Retinal pigment epithelial cell (primary cell): ENCODE measurements around the gene BAZ1B.
"Not testable (repeated sequence)": the region's sequence is repeated elsewhere in the genome, so short reads cannot be mapped to it uniquely, and the experiment has no call there.

ENCODE experiments used
- DNase-seq: peaks from one replicate; pipeline ENCODE4 v3.0.0-alpha.2; 2010; ENCODE audit warnings: low read depth
- H3K4me3 ChIP-seq: 2 replicates; pipeline ENCODE4 v1.5.1; 2011; ENCODE audit warnings: mild to moderate bottlenecking, low read length, control low read depth, moderate library complexity
- TF ChIP-seq, protein P1 (sequence below): conservative IDR thresholded peaks from 2 replicates; pipeline ENCODE4 v1.5.1; 2011; ENCODE audit warnings: low read depth, low read length, control low read depth, inconsistent platforms

The BAZ1B gene

DNA sequence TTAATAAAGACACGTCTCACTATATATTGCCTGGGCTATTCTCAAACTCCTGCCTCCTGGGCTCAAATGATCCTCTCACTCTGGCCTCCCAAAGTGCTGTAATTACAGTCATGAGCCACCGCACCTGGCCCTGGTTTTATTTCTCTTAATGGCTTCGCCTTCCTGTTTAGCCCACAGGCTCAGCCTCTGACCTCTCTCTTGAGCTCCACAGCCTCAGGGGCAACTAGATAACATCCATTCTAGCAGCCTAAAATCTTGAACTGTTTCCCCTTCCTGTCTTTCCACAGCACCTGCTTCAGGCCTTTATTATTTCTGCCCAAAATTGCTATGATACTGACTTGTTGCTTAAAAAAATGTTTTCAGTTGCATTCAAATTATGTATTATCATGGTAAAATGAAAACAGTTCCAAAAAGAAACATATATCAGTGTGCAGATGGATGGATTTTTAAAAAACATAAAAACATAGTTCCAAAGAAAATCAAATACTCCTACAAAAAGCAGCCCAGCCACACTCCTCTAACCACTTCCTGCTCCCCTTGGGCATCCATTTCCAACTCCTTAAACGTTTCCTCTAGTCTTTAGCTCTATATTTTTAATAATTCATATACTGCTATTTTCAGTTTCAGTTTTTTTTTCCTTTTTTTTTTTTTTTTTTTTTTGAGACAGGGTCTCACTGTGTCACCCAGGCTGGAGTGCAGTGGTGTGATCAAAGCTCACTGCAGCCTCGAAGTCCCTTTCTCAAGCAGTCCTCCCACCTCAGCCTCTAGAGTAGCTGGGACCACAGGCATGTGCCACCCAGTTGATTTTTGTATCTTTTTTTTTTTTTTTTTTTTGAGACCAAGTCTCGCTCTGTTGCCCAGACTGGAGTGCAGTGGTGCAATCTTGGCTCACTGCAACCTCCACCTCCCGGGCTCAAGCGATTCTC is 5.1 kb upstream of the BAZ1B start:
- DNase-seq: no peak
- no peak overlapping the region for H3K4me3 ChIP-seq

DNA sequence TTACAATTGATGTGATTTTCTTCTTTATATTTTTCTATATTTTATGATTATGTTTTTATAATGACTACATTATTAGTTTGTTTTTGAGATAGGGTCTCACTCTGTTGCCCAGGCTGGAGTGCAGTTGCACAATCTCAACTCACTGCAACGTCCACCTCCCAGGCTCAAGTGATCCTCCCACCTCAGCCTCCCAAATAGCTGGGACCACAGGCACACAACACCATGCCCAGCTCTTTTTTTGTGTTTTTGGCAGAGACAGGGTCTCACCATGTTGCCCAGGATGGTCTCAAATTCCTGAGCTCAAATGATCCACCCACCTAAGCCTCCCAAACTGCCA is 4.0 kb upstream of the BAZ1B start:
- not testable (repeated sequence) for DNase-seq, H3K4me3 ChIP-seq

More for the DNA sequence above, 5.1 kb upstream of the BAZ1B start:
- TF ChIP-seq, protein P1, sequence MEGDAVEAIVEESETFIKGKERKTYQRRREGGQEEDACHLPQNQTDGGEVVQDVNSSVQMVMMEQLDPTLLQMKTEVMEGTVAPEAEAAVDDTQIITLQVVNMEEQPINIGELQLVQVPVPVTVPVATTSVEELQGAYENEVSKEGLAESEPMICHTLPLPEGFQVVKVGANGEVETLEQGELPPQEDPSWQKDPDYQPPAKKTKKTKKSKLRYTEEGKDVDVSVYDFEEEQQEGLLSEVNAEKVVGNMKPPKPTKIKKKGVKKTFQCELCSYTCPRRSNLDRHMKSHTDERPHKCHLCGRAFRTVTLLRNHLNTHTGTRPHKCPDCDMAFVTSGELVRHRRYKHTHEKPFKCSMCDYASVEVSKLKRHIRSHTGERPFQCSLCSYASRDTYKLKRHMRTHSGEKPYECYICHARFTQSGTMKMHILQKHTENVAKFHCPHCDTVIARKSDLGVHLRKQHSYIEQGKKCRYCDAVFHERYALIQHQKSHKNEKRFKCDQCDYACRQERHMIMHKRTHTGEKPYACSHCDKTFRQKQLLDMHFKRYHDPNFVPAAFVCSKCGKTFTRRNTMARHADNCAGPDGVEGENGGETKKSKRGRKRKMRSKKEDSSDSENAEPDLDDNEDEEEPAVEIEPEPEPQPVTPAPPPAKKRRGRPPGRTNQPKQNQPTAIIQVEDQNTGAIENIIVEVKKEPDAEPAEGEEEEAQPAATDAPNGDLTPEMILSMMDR: no peak

DNA sequence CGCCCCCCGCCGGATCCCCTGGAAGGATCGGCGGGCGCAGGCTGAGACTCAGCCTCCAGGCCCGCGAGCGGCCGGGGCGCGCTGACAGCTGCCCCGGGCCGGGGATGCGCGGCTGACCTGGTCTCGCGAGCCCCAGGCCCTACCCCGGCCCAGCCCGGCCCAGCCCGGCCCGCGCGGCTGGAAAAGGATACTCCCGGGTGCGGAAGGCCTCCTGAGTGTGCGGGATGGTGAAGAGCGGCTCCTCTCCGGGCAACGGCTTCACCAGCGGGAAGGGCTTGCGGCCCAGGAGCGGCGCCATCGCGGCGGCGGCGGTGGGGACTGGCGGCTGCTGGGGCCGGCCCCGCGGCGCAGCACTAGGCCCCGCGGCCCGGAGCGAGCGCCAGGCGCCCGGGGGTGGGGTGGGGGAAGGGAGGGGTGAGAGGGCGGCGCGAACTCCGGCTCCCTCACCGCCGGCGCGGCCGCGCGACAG is 423 bp downstream of the BAZ1B start:
- no peak for DNase-seq
- H3K4me3 ChIP-seq: peak overlapping the region; percentile 77
- TF ChIP-seq, protein P1: no peak

DNA sequence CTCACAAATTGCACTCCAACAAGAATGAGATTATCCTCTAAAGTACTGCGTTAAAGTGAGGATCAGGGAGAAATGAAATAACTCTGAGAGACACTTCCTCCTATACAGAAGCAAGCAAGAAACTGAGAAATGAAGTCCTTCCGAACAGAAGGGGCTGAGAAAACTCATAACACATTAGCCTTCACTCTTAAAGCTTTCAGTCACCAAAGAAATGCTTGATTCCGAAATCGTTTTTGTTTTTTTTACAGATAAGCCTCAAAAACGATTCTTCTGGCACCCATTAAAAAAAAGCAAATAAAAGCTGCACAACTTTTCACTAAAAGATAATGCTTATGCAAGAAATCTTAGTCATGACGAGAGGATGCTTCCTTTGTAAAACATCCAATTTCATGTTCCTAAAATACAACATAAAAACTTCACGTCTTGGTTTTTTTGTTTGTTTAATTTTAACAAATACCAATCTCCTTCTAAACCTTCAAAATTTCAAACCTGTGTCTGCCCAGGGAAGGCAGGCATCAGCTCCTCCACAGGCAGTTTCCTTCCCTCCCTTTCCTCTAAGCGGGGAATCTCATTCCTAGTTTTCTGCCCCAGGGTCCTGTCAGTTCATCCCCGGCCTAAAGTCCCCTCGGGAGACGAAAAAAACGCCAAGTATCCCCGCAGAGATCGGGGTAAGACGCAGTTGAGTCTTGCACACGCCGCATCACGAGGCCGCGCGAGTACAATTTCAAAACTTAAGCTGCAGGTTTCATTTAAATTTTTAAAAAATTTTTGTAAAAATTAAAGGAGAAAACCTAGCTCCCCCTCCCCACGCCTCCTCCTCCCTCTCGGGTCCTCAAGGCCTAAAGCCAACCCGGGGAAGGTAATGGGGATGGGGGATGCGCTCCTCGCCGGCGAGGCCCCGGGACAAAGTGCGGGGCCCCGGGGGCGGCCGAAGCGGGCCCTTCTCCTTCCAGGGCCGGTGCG is 1.1 kb downstream of the BAZ1B start:
- peak overlapping the region; percentile 77 for H3K4me3 ChIP-seq
- DNase-seq: no peak
- TF ChIP-seq, protein P1: no peak

DNA sequence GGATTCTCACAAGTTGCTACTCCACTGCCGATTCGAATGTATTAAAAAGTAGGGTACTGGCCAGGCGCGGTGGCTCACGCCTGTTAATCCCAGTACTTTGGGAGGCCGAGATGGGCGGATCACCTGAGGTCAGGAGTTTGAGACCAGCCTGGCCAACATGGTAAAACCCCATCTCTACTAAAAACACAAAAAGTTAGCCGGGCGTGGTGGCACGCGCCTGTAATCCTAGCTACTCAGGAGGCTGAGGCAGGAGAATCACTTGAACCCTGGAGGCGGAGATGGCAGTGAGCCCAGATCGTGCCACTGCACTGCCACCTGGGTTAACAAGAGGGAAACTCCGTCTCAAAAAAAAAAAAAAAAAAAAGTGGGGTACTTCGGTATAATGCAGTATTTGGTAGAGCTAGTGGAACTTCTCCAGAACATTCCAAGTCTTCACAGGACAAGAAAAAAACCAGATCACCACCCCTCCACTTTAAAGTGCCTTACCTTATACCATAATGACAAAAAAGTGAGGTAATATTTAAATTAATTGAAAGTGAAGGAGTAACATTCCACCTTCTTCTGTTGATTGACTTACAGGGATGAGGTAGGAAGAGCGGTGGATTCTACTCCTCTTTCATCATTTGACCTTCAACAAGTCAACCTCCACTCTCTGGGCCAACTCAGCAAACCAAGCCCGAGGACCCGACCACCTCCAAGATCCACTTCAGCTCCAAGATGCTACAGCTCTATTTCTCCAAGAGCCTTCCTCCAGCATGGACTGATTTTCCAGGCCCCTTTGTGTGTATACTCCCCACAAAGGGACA is 2.0 kb downstream of the BAZ1B start:
- TF ChIP-seq, protein P1: no peak
- H3K4me3 ChIP-seq: peak overlapping the region; percentile 77
- no peak for DNase-seq

DNA sequence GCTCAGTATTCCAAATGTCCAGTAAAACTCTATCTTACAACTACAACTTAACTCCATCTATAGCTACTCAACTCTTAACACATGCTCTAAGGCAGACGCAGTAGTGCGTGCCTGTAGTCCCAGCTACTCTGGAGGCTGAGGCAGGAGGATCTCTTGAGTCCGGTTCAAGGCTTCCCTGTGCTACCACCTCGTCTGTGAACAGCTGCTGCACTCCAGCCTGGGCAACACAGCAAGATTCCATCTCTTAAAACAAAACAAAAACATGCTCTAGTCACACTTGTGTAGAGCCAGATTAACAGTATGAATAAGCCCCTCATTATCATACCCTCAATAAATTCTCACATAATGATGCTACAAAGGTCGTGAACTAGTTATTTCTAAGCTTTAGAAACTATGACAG is 3.6 kb downstream of the BAZ1B start:
- no peak for DNase-seq
- no peak overlapping the region for H3K4me3 ChIP-seq
- TF ChIP-seq, protein P1: no peak
